OCI-LY1 (cell line): ENCODE data around the gene LEFTY1.

Source experiments
- H2AFZ ChIP-seq: fragments of 200-600 bp; sonication (generic), shearing (Covaris generic); 2 replicates; pipeline ENCODE4 v1.6.0; 2014; ENCODE audit warnings: antibody characterized with exemption, mild to moderate bottlenecking, low read length
- H3F3A ChIP-seq: fragments of 200-600 bp; sonication (generic), shearing (Covaris generic); 2 replicates; pipeline ENCODE4 v1.6.0; 2014; ENCODE audit warnings: mild to moderate bottlenecking, antibody characterized with exemption, low read length, moderate library complexity; ENCODE audit not compliant: insufficient read depth
- H3K27ac ChIP-seq: fragments of 200-600 bp; sonication (generic); 2 replicates; pipeline ENCODE4 v1.5.1; 2014; ENCODE audit warnings: low read length, mixed run types, mild to moderate bottlenecking, low read depth; ENCODE audit not compliant: poor library complexity, severe bottlenecking
- H3K27me3 ChIP-seq: fragments of 200-600 bp; sonication (generic); 2 replicates; pipeline ENCODE4 v1.6.0; 2014; ENCODE audit warnings: antibody characterized with exemption, mild to moderate bottlenecking, low read length, moderate library complexity; ENCODE audit not compliant: insufficient read depth
- H3K36me3 ChIP-seq: fragments of 200-600 bp; sonication (generic); 2 replicates; pipeline ENCODE4 v1.6.1; 2014; ENCODE audit warnings: mild to moderate bottlenecking, antibody characterized with exemption, low read length, moderate library complexity, mixed read lengths; ENCODE audit not compliant: insufficient read depth
- H3K4me1 ChIP-seq: fragments of 200-600 bp; sonication (generic); 2 replicates; pipeline ENCODE4 v1.5.1; 2014; ENCODE audit warnings: mild to moderate bottlenecking, low read length, moderate library complexity; ENCODE audit not compliant: insufficient read depth, severe bottlenecking
- H3K4me2 ChIP-seq: fragments of 200-600 bp; sonication (generic), shearing (Covaris generic); 2 replicates; pipeline ENCODE4 v1.6.1; 2014; ENCODE audit warnings: low read length
- H3K4me3 ChIP-seq: fragments of 200-600 bp; sonication (generic); 2 replicates; pipeline ENCODE4 v1.5.1; 2014; ENCODE audit warnings: low read length, low read depth, mild to moderate bottlenecking, mixed read lengths; ENCODE audit not compliant: poor library complexity, severe bottlenecking
- H3K79me2 ChIP-seq: fragments of 200-600 bp; shearing (Covaris generic); 2 replicates; pipeline ENCODE4 v1.6.1; 2016; ENCODE audit warnings: mixed run types, low read length, mixed read lengths; ENCODE audit not compliant: insufficient read depth
- H3K9ac ChIP-seq: fragments of 200-600 bp; sonication (generic), shearing (Covaris generic); 2 replicates; pipeline ENCODE4 v1.6.1; 2014; ENCODE audit warnings: mild to moderate bottlenecking, low read length, mixed read lengths
- H3K9me2 ChIP-seq: fragments of 200-600 bp; sonication (generic), shearing (Covaris generic); 2 replicates; pipeline ENCODE4 v1.6.1; 2014; ENCODE audit warnings: low read depth, mild to moderate bottlenecking, low read length, mixed read lengths
- H3K9me3 ChIP-seq: fragments of 200-600 bp; shearing (Covaris generic); 2 replicates; pipeline ENCODE4 v1.6.1; 2014; ENCODE audit warnings: low read length, mixed read lengths
- H4K20me1 ChIP-seq: fragments of 200-600 bp; sonication (generic), shearing (Covaris generic); 2 replicates; pipeline ENCODE4 v1.6.0; 2016; ENCODE audit warnings: mild to moderate bottlenecking, low read length; ENCODE audit not compliant: insufficient read depth
- EZH2 ChIP-seq: fragments of 200-600 bp; sonication (generic), shearing (Covaris generic); IDR thresholded peaks from 2 replicates; pipeline ENCODE4 v1.8.0; 2017; ENCODE audit warnings: borderline replicate concordance, mixed run types, mild to moderate bottlenecking, antibody characterized with exemption, low read length, moderate library complexity, mixed read lengths
- TF ChIP-seq, protein P1 (sequence below): fragments of 200-600 bp; sonication (generic), shearing (Covaris generic); IDR thresholded peaks from 2 replicates; pipeline ENCODE4 v1.5.1; 2017; ENCODE audit warnings: mild to moderate bottlenecking, antibody characterized with exemption, low read length, moderate library complexity, mixed read lengths

LEFTY1 gene

DNA sequence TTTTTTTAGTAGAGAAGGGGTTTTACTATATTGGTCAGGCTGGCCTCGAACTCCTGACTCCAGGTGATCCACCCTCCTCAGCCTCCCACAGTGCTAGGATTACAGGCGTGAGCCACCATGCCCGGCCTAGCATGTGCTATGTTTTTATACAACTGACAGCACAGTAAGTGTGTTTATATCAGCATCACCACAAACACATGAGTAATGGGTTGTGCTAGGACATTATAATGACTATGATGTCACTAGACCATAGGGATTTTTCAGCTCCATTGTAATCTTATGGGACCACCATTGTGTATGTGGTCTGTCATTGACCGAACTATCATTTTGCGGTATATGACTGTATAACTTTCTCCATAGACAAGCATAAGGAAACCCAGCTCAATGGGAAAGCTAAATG lies 45.8 kb upstream of the LEFTY1 start:
- no peaks in the 10 kb centered on the region for H4K20me1 ChIP-seq
- no peaks in the 10 kb centered on the region for H3K36me3 ChIP-seq
- H3K79me2 ChIP-seq, result no peaks in the 10 kb centered on the region
- H3K4me1 ChIP-seq, result peaks cover 8% of the 10 kb centered on the region
- no peaks in the 10 kb centered on the region for H3K9me3 ChIP-seq
- H3K9ac ChIP-seq, result no peak overlapping the region
- no peaks in the 10 kb centered on the region for H3K9me2 ChIP-seq
- H2AFZ ChIP-seq, result no peak overlapping the region
- TF ChIP-seq EZH2, result no peak
- TF ChIP-seq, protein P1, sequence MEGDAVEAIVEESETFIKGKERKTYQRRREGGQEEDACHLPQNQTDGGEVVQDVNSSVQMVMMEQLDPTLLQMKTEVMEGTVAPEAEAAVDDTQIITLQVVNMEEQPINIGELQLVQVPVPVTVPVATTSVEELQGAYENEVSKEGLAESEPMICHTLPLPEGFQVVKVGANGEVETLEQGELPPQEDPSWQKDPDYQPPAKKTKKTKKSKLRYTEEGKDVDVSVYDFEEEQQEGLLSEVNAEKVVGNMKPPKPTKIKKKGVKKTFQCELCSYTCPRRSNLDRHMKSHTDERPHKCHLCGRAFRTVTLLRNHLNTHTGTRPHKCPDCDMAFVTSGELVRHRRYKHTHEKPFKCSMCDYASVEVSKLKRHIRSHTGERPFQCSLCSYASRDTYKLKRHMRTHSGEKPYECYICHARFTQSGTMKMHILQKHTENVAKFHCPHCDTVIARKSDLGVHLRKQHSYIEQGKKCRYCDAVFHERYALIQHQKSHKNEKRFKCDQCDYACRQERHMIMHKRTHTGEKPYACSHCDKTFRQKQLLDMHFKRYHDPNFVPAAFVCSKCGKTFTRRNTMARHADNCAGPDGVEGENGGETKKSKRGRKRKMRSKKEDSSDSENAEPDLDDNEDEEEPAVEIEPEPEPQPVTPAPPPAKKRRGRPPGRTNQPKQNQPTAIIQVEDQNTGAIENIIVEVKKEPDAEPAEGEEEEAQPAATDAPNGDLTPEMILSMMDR, result no peak
- H3F3A ChIP-seq, result no peaks in the 10 kb centered on the region
- no peak overlapping the region for H3K4me2 ChIP-seq
- no peaks in the 10 kb centered on the region for H3K27me3 ChIP-seq
- H3K27ac ChIP-seq, result no peak overlapping the region
- no peak overlapping the region for H3K4me3 ChIP-seq

DNA sequence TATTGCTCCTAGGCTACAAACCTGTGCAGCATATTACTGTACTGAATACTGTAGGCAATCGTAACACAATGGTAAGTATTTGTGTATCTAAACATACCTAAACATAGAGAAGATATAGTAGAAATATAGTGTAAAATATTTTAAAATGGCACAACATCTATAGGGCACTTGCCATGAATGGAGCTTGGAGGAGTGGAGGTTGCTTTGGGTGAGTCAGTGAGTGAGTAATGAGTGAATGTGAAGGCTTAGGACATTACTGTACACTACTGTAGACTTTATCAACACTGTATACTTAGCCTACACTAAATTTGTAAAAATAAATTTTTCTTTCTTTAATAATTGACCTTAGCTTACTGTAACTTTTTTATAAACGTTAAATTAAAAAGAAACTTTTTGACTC lies 44.1 kb upstream of the LEFTY1 start:
- H3K4me3 ChIP-seq, result no peak overlapping the region
- no peaks in the 10 kb centered on the region for H4K20me1 ChIP-seq
- H2AFZ ChIP-seq, result no peak overlapping the region
- H3K9ac ChIP-seq, result no peak overlapping the region
- H3K27ac ChIP-seq, result no peak overlapping the region
- H3K4me1 ChIP-seq, result peaks cover 16% of the 10 kb centered on the region
- H3K36me3 ChIP-seq, result no peaks in the 10 kb centered on the region
- no peaks in the 10 kb centered on the region for H3F3A ChIP-seq
- H3K27me3 ChIP-seq, result no peaks in the 10 kb centered on the region
- TF ChIP-seq, protein P1, result no peak
- no peak for TF ChIP-seq EZH2
- no peak overlapping the region for H3K4me2 ChIP-seq
- H3K79me2 ChIP-seq, result no peaks in the 10 kb centered on the region
- H3K9me2 ChIP-seq, result no peaks in the 10 kb centered on the region
- H3K9me3 ChIP-seq, result no peaks in the 10 kb centered on the region

DNA sequence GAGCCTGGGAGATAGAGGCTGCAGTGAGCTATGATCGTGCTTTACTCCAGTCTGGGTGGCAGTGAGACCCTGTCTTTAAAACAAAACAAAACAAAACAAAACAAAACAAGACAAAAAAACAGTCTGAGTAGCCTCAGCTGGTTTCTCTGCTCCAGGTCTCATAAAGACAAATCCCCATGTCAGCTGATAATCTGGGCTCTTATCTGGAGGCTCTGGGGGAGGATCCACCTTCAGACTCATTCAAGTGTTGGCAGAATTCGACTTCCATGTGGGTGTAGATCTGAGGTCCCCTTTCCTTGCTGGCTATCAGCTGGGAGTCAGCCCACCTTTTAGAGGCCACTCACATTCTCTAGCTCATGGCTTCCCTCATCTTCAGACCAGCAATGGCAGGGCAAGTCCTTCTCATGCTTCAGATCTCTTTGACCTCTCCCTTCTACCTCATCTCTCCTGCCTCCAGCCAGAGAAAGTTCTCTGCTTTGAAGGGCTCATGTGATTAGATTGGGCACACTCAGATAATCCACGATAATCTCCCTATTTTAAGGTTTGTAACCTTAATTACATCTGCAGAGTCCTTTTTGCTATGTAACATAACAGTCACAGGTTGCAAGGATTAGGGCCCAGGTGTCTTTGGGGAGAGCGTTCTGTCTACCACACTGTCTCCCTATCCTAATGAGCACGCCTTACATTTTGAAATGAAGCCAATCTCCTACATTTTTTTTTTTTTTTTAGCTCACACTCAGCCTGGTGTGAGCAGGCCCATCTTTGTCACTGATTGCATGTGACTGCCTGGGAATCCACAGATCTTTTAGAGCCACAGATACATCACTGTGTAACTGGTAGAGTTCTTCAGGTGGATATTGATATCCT lies 42.6 kb upstream of the LEFTY1 start:
- Histone ChIP-seq H3K4me3 (no peak overlapping the region), H3K9ac (no peak overlapping the region), H3K27ac (no peak overlapping the region), H3K4me1 (peaks cover 20% of the 10 kb centered on the region), H2AFZ (no peak overlapping the region), H3K79me2 (no peaks in the 10 kb centered on the region), H3K9me3 (no peaks in the 10 kb centered on the region), H3K36me3 (no peaks in the 10 kb centered on the region), H3K4me2 (no peak overlapping the region), H3F3A (no peaks in the 10 kb centered on the region), H3K9me2 (no peaks in the 10 kb centered on the region), H4K20me1 (no peaks in the 10 kb centered on the region), H3K27me3 (no peaks in the 10 kb centered on the region)
- no peak for TF ChIP-seq EZH2
- TF ChIP-seq, protein P1, result no peak
